Smooth muscle cell (in vitro differentiated cells): Measurements from ENCODE around the gene ACTRT3. TPM values are rescaled to one million over a fixed set of nuclear protein-coding genes. Genes with fewer than 3 reads are reported as not detected.

ENCODE experiments used
- DNase-seq: peaks from one replicate; lab custom pipeline; 2025; ENCODE audit not compliant: unreplicated experiment; lab: John Stamatoyannopoulos, UW
- H2AFZ ChIP-seq: fragments of 200-600 bp; sonication (generic); 2 replicates; pipeline ENCODE4 v1.6.0; 2016; ENCODE audit warnings: antibody characterized with exemption, low read depth, mild to moderate bottlenecking
- H3F3A ChIP-seq: fragments of 200-600 bp; sonication (generic); 2 replicates; pipeline ENCODE4 v1.6.0; 2017; ENCODE audit warnings: antibody characterized with exemption, low read depth
- H3K27ac ChIP-seq: fragments of 200-600 bp; sonication (generic); 2 replicates; pipeline ENCODE4 v1.5.1; 2016; ENCODE audit warnings: low read depth, mild to moderate bottlenecking
- H3K27me3 ChIP-seq: fragments of 200-600 bp; sonication (generic); 2 replicates; pipeline ENCODE4 v1.6.1; 2016; ENCODE audit warnings: low read depth, mild to moderate bottlenecking
- H3K36me3 ChIP-seq: fragments of 200-600 bp; sonication (generic); 2 replicates; pipeline ENCODE4 v1.5.1; 2016; ENCODE audit warnings: low read depth
- H3K4me1 ChIP-seq: fragments of 200-600 bp; sonication (generic); 2 replicates; pipeline ENCODE4 v1.5.1; 2016; ENCODE audit warnings: low read depth
- H3K4me2 ChIP-seq: fragments of 200-600 bp; sonication (generic); 2 replicates; pipeline ENCODE4 v1.6.0; 2016; ENCODE audit warnings: mild to moderate bottlenecking
- H3K4me3 ChIP-seq: fragments of 200-600 bp; sonication (generic); 2 replicates; pipeline ENCODE4 v1.5.1; 2016; ENCODE audit warnings: mild to moderate bottlenecking
- H3K79me2 ChIP-seq: fragments of 200-600 bp; sonication (generic); 2 replicates; pipeline ENCODE4 v1.6.0; 2016; ENCODE audit warnings: low read depth, mild to moderate bottlenecking
- H3K9ac ChIP-seq: fragments of 200-600 bp; sonication (generic); 2 replicates; pipeline ENCODE4 v1.6.0; 2016; ENCODE audit warnings: low read depth
- H3K9me3 ChIP-seq: fragments of 200-600 bp; sonication (generic); replicated peaks from 2 replicates; pipeline ENCODE4 v1.5.1; 2016; ENCODE audit warnings: low read depth
- H4K20me1 ChIP-seq: fragments of 200-600 bp; sonication (generic); 2 replicates; pipeline ENCODE4 v1.6.0; 2016; ENCODE audit warnings: low read depth
- WGBS: methylation state at CpG from one replicate; pipeline ENCODE4 v1.1.7; 2016; ENCODE audit warnings: low lambda C conversion rate; 5-methylcytosine and 5-hydroxymethylcytosine counted together
- polyA plus RNA-seq: library from polyadenylated mRNA; unstranded; fragments of >200 nt; fragmentation: Nextera tagmentation; extraction: Ambion mirVana; gene quantifications from 2 replicates; pipeline ENCODE4 v1.2.1, GENCODE V29; 2016
- total RNA-seq: library from RNA; depleted of rRNA; stranded (reverse); fragments of >200 nt; gene quantifications from 2 replicates; pipeline ENCODE4 v1.2.3, GENCODE V29; 2014
- TF ChIP-seq, protein P1 (sequence below): fragments of 200-600 bp; sonication (generic); IDR thresholded peaks from 2 replicates; pipeline ENCODE4 v1.5.1; 2017; ENCODE audit warnings: borderline replicate concordance, mild to moderate bottlenecking, antibody characterized with exemption; ENCODE audit not compliant: insufficient read depth, poor library complexity, severe bottlenecking

ACTRT3 gene
- total and polyA plus RNA-seq, 2 experiments from 2014 or later: 1.3 to 1.7 TPM

DNA sequence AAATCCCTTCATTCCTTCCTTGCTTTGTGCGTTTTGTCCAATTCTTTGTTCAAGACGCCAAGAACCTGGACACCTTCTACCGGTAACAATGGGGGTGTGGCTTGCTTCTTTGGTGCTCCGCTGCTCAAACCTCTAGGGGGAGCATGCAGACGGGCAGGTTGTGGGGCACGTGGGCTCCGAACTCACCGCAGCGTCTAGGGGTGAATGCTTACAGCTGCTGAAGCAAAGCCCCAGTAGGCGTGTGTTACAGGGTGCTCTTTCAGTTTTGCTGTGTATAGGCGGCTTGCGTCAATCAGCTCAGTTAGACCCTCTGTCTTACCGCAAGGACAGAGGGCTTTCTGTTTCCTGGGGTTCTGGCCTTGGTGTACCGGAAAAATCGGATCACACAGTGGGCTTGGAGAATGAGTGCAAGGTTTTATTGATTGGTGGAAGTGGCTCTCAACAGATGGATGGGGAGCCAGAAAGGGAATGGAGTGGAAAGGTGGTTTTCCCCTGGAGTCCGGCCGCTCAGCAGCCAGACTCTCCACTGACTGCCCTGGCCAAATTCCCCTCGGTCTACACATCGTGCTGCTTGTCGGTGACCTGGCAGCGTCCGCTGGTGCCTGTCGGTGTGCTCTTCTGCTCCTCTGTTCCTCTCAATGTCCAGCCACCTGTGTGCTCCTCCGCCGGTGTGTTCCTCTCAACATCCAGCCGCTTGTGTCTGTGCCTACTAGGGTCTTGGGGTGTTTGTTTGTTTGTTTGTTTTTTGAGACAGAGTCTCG lies 44.6 kb upstream of the ACTRT3 start:
- H4K20me1 ChIP-seq: no peaks in the 10 kb centered on the region
- WGBS: 67% methylated on average over 27 of the region's 27 CpGs
- no peak overlapping the region for H3K4me3 ChIP-seq
- H3K27me3 ChIP-seq: no peaks in the 10 kb centered on the region
- no peak overlapping the region for H3K9ac ChIP-seq
- no peak overlapping the region for H3K27ac ChIP-seq
- H3K79me2 ChIP-seq: no peaks in the 10 kb centered on the region
- H3K36me3 ChIP-seq: no peaks in the 10 kb centered on the region
- H3K4me2 ChIP-seq: peak overlapping the region; percentile 85
- H3K4me1 ChIP-seq: peaks cover 6% of the 10 kb centered on the region
- peaks cover 11% of the 10 kb centered on the region for H3K9me3 ChIP-seq
- no peak for DNase-seq
- TF ChIP-seq, protein P1, sequence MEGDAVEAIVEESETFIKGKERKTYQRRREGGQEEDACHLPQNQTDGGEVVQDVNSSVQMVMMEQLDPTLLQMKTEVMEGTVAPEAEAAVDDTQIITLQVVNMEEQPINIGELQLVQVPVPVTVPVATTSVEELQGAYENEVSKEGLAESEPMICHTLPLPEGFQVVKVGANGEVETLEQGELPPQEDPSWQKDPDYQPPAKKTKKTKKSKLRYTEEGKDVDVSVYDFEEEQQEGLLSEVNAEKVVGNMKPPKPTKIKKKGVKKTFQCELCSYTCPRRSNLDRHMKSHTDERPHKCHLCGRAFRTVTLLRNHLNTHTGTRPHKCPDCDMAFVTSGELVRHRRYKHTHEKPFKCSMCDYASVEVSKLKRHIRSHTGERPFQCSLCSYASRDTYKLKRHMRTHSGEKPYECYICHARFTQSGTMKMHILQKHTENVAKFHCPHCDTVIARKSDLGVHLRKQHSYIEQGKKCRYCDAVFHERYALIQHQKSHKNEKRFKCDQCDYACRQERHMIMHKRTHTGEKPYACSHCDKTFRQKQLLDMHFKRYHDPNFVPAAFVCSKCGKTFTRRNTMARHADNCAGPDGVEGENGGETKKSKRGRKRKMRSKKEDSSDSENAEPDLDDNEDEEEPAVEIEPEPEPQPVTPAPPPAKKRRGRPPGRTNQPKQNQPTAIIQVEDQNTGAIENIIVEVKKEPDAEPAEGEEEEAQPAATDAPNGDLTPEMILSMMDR: no peak
- H3F3A ChIP-seq: no peaks in the 10 kb centered on the region
- no peak overlapping the region for H2AFZ ChIP-seq

GRCh38 chr3:169813278-169813677 lies 43.9 kb upstream of the ACTRT3 start:
- Histone ChIP-seq H3K4me3 (peak overlapping the region; percentile 61), H3K9ac (no peak overlapping the region), H3K27ac (peak overlapping the region; percentile 51), H3K9me3 (peaks cover 11% of the 10 kb centered on the region), H3K4me2 (peak overlapping the region; percentile 85), H3K79me2 (no peaks in the 10 kb centered on the region), H2AFZ (peak overlapping the region; percentile 81), H4K20me1 (no peaks in the 10 kb centered on the region), H3F3A (no peaks in the 10 kb centered on the region), H3K36me3 (no peaks in the 10 kb centered on the region), H3K4me1 (peaks cover 6% of the 10 kb centered on the region), H3K27me3 (no peaks in the 10 kb centered on the region)
- WGBS: 74% methylated on average over 8 of the region's 8 CpGs
- DNase-seq: no peak
- TF ChIP-seq, protein P1: no peak

DNA sequence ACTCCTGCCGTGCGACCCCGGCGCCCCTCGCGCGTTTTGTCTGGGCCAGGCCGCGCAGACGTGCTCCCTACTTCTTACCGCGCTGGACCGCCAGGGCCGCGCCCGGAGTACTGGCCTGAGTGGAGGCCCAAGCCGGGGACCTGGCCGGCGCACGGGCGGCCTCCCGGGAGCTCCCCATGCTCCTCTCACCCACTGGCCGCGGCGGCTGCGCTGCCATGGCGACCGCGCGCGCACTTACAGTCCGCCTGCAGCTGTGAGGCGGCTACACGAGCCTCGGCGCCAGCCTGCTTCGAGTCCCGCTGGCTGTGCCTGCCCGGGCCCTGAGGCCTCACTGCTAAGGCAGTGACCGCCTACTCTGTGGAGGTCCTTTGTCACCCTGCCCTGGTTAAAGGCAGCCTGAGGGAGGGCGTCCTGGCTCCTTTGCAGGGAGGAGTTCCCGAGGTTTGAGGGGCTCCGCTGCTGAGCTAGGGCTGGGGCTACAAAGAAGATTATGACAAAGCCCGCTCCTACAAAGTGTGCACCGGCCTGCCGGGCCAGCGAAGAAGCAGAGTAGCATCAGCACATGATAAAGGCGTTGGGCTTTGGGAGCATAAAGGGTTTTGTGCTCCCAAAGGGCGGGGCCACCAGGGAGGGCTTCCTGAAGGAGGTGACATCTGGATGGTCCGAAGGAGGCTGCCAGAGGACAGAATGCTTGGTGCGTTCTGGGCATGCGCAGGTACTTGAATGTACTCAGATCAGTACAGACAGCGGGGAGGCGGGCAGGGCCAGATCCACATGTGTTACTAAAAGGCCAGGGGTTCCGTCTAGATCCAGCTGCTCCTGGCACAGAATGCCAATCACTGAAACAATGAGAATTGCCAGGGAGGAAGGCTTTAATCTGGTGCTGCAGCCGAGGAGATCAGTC lies 43.2 kb upstream of the ACTRT3 start, which contains the start of the genes LRRC34 and LRRIQ4:
TSS of gene LRRC34 (minus strand) at position 573 of the 904 bp plus-strand sequence. CDS start at position 217, 356 bp downstream.
TSS of gene LRRIQ4 (plus strand) at position 539 of the 904 bp plus-strand sequence. CDS start 9,052 bp downstream, outside the sequence.
- peak within 1 kb of the TSS; percentile 51 for H3K27ac ChIP-seq
- no peaks in the 10 kb centered on the region for H3K27me3 ChIP-seq
- DNase-seq: peak; percentile 24
- no peaks in the 10 kb centered on the region for H3K36me3 ChIP-seq
- H3K4me1 ChIP-seq: peaks cover 6% of the 10 kb centered on the region
- peak within 1 kb of the TSS; percentile 58 for H3K9ac ChIP-seq
- peak within 1 kb of the TSS; percentile 85 for H3K4me2 ChIP-seq
- 24% methylated on average over 45 of the region's 56 CpGs for WGBS
- no peaks in the 10 kb centered on the region for H3K79me2 ChIP-seq
- H4K20me1 ChIP-seq: no peaks in the 10 kb centered on the region
- H3K4me3 ChIP-seq: peak within 1 kb of the TSS; percentile 61
- peak within 1 kb of the TSS; percentile 81 for H2AFZ ChIP-seq
- TF ChIP-seq, protein P1: no peak
- peaks cover 11% of the 10 kb centered on the region for H3K9me3 ChIP-seq
- no peaks in the 10 kb centered on the region for H3F3A ChIP-seq
